Measurements from ENCODE around the gene IL4R. TPM values are rescaled to one million over a fixed set of nuclear protein-coding genes. Genes with fewer than 3 reads are reported as not detected.

Gene IL4R
- total RNA-seq, 1 experiment from 2014 or later, result 28.6 TPM

- WGBS (ENCODE audit: extremely low coverage, insufficient read length, low lambda C conversion rate), result no CpG with 5 or more reads among the region's 5 CpGs
- Histone ChIP-seq H3K27me3 (ENCODE audit: insufficient read depth, low read length) (no peaks in the 10 kb centered on the region), H4K8ac (replicated peaks; ENCODE audit: insufficient read length, low read depth, low read length) (no peak overlapping the region), H2BK20ac (ENCODE audit: low read depth, low read length, poor library complexity, severe bottlenecking) (no peak overlapping the region), H3K9ac (ENCODE audit: extremely low read depth, insufficient read length, low read length) (no peak overlapping the region), H3K14ac (ENCODE audit: insufficient read depth, low read length) (no peak overlapping the region), H2BK5ac (ENCODE audit: insufficient read length, low read length) (no peak overlapping the region), H3T11ph (ENCODE audit: low read length) (no peak overlapping the region), H3K79me1 (ENCODE audit: insufficient read depth, low read depth, low read length, poor library complexity, severe bottlenecking) (no peaks in the 10 kb centered on the region), H3K56ac (ENCODE audit: insufficient read length, low read depth, low read length) (no peak overlapping the region), H4K5ac (ENCODE audit: insufficient read length, low read depth, low read length) (no peak overlapping the region), H2BK12ac (ENCODE audit: insufficient read length, low read depth, low read length) (no peak overlapping the region), H3K18ac (ENCODE audit: insufficient read length, low read depth, low read length) (no peak overlapping the region), H3K23me2 (ENCODE audit: insufficient read length, low read depth, low read length, poor library complexity, severe bottlenecking) (no peaks in the 10 kb centered on the region), H3K9me3 (ENCODE audit: control insufficient read depth, low read depth, low read length) (no peaks in the 10 kb centered on the region), H2BK120ac (ENCODE audit: low read depth, low read length, poor library complexity, severe bottlenecking) (no peak overlapping the region), H2AFZ (ENCODE audit: low read length) (no peak overlapping the region), H3K4me1 (ENCODE audit: insufficient read depth, low read length) (no peaks in the 10 kb centered on the region), H3K4ac (ENCODE audit: low read depth, low read length) (no peak overlapping the region), H3K27ac (ENCODE audit: insufficient read length, low read depth, low read length) (no peak overlapping the region), H3K4me2 (ENCODE audit: insufficient read depth, insufficient read length, low read length) (no peak overlapping the region), H3K23ac (ENCODE audit: insufficient read length, low read depth, low read length) (no peak overlapping the region), H4K91ac (ENCODE audit: insufficient read length, low read depth, low read length) (no peak overlapping the region), H4K20me1 (ENCODE audit: control insufficient read depth, insufficient read depth, insufficient read length) (no peaks in the 10 kb centered on the region), H3K79me2 (ENCODE audit: insufficient read depth, low read length) (no peaks in the 10 kb centered on the region), H2AK5ac (ENCODE audit: insufficient read length, low read length) (no peak overlapping the region), H2BK15ac (ENCODE audit: low read depth, low read length) (no peak overlapping the region)
- no peaks in the 10 kb centered on the region for H3K27me3 Mint-ChIP-seq (ENCODE audit: low read depth)
- no peak for DNase-seq
- no peak for TF ChIP-seq CTCF (conservative IDR thresholded peaks at IDR 0.05)
- H3K4me1 Mint-ChIP-seq, result no peaks in the 10 kb centered on the region
- no peaks in the 10 kb centered on the region for H3K9me3 Mint-ChIP-seq
- no peak overlapping the region for H3K27ac Mint-ChIP-seq
- H3K4me3 Mint-ChIP-seq, result no peak overlapping the region
- H3K36me3 Mint-ChIP-seq (ENCODE audit: insufficient read depth in 1 of 3, low read depth in 3 of 3), result no peaks in the 10 kb centered on the region
Measured at GRCh38 chr16:27293343-27293742, 20.4 kb upstream of the IL4R start.
